Stimulated activated CD4-positive, alpha-beta T cell treated with anti-CD3 and anti-CD28 coated beads, TNF-alpha, amount 100 ng/mL, for 4 hours (primary cell): ENCODE data around the gene CYP2C9.

Experiments used
- DNase-seq, 3 experiments: peaks; one replicate each; pipeline ENCODE4 v3.0.0-alpha.2; 2020; ENCODE audit warnings: low read depth in 3 of 3

Gene CYP2C9

DNA sequence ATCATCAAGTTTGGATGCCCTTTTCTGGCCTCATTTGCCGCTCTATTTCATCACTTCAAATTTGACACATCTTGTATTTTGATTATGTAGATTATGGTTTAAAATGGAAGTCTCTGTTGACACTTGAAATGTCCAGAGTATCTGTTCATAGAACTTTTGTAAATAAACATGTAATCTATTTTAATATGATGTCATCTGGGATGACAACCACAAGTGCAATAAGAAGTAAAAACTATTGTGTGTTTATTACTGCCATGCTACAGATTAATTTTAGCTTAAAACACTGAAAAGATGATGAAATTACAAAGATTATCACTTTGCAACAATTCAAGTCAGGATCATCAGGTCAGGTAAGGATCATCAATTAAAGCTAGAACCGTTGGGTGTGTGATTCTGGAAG lies 100.8 kb downstream of the CYP2C9 start:
- no peak for DNase-seq
